Measurements from ENCODE around the gene MROH2A.

Gene MROH2A

GRCh38 chr2:233792720-233793119 lies 14.6 kb downstream of the MROH2A start:
- no peak for DNase-seq (ENCODE audit: low spot score)
- in situ Hi-C loops (cut with MboI; ENCODE audit: low pct_unique_long_range_greater_than_20kb, low sequenced_read_pairs, unreplicated experiment) = no loop called here
- TF ChIP-seq, protein P1, sequence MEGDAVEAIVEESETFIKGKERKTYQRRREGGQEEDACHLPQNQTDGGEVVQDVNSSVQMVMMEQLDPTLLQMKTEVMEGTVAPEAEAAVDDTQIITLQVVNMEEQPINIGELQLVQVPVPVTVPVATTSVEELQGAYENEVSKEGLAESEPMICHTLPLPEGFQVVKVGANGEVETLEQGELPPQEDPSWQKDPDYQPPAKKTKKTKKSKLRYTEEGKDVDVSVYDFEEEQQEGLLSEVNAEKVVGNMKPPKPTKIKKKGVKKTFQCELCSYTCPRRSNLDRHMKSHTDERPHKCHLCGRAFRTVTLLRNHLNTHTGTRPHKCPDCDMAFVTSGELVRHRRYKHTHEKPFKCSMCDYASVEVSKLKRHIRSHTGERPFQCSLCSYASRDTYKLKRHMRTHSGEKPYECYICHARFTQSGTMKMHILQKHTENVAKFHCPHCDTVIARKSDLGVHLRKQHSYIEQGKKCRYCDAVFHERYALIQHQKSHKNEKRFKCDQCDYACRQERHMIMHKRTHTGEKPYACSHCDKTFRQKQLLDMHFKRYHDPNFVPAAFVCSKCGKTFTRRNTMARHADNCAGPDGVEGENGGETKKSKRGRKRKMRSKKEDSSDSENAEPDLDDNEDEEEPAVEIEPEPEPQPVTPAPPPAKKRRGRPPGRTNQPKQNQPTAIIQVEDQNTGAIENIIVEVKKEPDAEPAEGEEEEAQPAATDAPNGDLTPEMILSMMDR (IDR thresholded peaks at IDR 0.05; ENCODE audit: extremely low read depth, insufficient read depth, missing control alignments) = no peak

- TF ChIP-seq, protein P1 (IDR thresholded peaks at IDR 0.05; ENCODE audit: extremely low read depth, insufficient read depth, missing control alignments) = no peak
- no peak for DNase-seq (ENCODE audit: low spot score)
- in situ Hi-C loops (cut with MboI; ENCODE audit: low pct_unique_long_range_greater_than_20kb, low sequenced_read_pairs, unreplicated experiment) = no loop called here
These were observed 15.5 kb downstream of the MROH2A start for GRCh38 chr2:233793465-233794127.

DNA sequence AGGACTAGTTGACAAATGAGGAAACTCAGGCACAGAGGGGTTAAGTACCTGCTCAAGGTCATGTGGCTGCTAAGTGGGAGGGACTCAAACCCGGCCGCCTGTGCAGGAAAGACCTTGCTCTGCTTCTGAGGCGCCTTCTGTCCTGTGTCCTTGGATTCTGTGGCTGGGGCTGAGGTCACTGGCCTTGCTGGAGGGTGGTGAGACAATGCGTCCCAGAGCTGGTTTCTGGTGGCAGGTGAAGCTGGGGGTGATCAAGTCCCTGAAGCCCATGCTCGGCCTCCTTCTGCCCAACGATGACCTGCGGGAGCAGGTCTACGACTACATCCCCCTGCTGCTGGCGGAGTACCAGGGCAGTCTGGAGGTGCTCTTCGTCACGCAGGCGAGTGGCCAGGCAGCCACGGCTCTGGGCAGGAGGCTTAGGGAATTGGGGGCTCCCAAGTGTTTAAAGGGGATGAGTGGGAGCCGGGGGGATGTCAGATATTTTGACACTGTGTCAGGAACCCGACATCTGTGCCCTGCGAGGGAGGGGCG lies 16.1 kb downstream of the MROH2A start:
- TF ChIP-seq, protein P1 (IDR thresholded peaks at IDR 0.05; ENCODE audit: extremely low read depth, insufficient read depth, missing control alignments) = no peak
- no peak for DNase-seq (ENCODE audit: low spot score)
- in situ Hi-C loops (cut with MboI; ENCODE audit: low pct_unique_long_range_greater_than_20kb, low sequenced_read_pairs, unreplicated experiment) = no loop called here

- DNase-seq (ENCODE audit: low spot score) = no peak
- TF ChIP-seq, protein P1 (IDR thresholded peaks at IDR 0.05; ENCODE audit: extremely low read depth, insufficient read depth, missing control alignments) = no peak
- in situ Hi-C loops (cut with MboI; ENCODE audit: low pct_unique_long_range_greater_than_20kb, low sequenced_read_pairs, unreplicated experiment) = no loop called here
These were observed 17.6 kb downstream of the MROH2A start for GRCh38 chr2:233795735-233796171.

- DNase-seq (ENCODE audit: low spot score) = no peak
- in situ Hi-C loops (cut with MboI; ENCODE audit: low pct_unique_long_range_greater_than_20kb, low sequenced_read_pairs, unreplicated experiment) = no loop called here
- TF ChIP-seq, protein P1 (IDR thresholded peaks at IDR 0.05; ENCODE audit: extremely low read depth, insufficient read depth, missing control alignments) = no peak
These were observed 18.1 kb downstream of the MROH2A start for GRCh38 chr2:233796254-233796653.

DNA sequence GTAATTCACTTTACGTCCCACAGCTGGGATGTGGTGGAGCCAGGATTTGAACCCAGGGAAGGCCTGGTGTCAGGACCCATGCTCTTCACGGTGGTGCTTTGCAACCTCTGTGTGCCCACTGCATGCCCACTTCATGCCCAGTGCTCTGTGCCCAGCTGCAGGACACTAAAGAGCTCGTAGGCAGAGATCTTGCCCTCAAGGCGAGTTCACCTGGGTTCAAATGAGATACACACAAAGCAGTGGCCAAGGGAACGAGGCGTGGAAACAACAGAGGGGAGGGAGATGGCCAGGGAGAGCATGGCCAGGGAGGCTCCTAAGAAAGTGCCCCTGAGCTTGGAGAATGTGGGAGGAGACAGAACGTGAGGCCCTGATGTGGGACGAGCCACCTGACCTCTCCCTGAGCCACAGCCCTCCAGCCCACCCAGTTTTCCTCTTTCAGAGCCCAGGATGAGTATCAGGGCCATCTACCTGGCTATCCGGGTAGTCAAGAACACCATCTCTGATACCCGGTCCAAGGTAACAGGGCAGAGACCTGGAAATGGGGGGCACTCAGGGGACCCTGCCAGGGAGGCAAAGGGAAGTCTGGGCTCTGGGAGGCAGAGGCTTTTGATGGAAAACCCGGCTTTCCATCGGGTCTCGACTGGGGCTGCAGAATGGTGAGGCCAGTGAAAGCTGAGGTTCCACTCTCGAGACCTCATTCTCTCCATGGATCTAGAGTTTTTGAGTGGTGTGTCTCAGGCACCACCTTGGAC lies 20.4 kb downstream of the MROH2A start:
- no peak for DNase-seq (ENCODE audit: low spot score)
- TF ChIP-seq, protein P1 (IDR thresholded peaks at IDR 0.05; ENCODE audit: extremely low read depth, insufficient read depth, missing control alignments) = no peak
- in situ Hi-C loops (cut with MboI; ENCODE audit: low pct_unique_long_range_greater_than_20kb, low sequenced_read_pairs, unreplicated experiment) = no loop called here

All from GM13977 (cell line).